Putamen (tissue), 1 donor: ENCODE data around the gene ANLN.

ENCODE experiments used
- DNase-seq: peaks from one replicate; pipeline ENCODE4 v3.0.0-alpha.2; 2016; ENCODE audit warnings: low spot score

ANLN gene, protein sequence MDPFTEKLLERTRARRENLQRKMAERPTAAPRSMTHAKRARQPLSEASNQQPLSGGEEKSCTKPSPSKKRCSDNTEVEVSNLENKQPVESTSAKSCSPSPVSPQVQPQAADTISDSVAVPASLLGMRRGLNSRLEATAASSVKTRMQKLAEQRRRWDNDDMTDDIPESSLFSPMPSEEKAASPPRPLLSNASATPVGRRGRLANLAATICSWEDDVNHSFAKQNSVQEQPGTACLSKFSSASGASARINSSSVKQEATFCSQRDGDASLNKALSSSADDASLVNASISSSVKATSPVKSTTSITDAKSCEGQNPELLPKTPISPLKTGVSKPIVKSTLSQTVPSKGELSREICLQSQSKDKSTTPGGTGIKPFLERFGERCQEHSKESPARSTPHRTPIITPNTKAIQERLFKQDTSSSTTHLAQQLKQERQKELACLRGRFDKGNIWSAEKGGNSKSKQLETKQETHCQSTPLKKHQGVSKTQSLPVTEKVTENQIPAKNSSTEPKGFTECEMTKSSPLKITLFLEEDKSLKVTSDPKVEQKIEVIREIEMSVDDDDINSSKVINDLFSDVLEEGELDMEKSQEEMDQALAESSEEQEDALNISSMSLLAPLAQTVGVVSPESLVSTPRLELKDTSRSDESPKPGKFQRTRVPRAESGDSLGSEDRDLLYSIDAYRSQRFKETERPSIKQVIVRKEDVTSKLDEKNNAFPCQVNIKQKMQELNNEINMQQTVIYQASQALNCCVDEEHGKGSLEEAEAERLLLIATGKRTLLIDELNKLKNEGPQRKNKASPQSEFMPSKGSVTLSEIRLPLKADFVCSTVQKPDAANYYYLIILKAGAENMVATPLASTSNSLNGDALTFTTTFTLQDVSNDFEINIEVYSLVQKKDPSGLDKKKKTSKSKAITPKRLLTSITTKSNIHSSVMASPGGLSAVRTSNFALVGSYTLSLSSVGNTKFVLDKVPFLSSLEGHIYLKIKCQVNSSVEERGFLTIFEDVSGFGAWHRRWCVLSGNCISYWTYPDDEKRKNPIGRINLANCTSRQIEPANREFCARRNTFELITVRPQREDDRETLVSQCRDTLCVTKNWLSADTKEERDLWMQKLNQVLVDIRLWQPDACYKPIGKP

GRCh38 chr7:36389371-36390198 lies at the start of gene ANLN:
Gene ANLN, plus strand, starts transcription at chr7:36389862. Its CDS starts 165 bp downstream, at chr7:36390027.
- peak; percentile 94 for DNase-seq

- DNase-seq = no peak
Observed at GRCh38 chr7:36343548-36343947, 46.1 kb upstream of the ANLN start.

- DNase-seq = no peak
Observed at GRCh38 chr7:36344622-36345021, 45.0 kb upstream of the ANLN start.

DNA sequence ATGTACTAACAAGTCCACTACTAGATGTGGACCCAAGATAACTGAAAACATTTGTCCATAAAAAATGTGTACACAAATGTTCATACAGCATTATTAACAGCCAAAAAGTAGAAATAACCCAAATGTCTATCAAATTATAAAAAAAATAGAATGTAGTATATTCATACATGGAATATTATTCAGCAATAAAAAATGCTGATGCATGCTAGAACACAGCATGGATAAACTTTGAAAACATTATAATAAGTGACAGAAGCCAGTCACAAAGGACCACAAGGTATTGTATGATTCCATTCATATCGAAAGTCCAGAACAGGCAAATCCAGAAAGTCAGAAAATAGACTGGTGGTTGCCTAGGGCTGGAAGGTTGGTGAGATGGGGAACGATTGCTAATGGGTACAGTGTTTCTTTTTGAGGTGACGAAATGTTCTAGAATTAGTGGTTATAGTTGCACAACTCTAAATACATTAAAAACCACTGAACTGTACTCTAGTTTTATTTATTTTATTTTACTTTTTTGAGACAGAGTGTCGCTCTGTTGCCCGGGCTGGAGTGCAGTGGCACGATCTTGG lies 43.3 kb upstream of the ANLN start:
- DNase-seq = no peak

DNA sequence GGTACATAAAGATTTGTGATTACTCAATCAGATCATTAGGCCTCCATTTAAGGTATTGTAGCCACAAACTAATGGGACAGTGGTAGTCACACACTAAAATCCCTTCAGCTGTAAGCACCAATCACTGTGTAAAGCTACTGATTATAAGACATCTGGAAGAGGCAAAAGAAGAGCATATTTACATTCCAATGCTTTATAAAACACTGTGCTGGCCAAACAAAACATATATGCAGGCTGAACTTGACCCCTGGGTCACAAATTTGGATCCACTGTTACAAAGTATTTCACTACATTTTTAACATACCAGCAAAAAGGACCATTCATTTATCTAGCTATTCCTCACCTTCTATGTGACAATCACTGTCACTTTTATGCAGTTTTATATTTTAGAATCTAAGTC lies 41.4 kb upstream of the ANLN start:
- no peak for DNase-seq

- no peak for DNase-seq
Observed at GRCh38 chr7:36348771-36349170, 40.9 kb upstream of the ANLN start.

DNA sequence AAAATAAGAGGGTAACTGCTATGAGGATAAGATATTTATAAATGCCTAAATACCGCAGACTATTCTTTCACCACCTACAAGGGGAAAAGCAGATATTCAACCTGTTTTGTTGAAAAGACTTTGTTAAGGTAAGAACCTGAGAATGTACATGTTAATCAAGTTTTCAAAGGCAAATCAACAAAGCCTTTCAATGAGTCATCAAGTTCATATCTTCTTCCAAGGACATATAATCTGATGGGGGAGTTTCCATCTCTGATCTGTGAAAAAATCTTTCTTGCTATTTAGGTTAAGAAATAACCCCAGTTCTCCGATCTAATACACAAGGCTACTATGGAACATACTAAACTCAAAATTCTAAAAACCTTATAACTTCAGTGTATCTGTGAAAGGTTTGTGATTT lies 40.0 kb upstream of the ANLN start:
- DNase-seq = no peak

- no peak for DNase-seq
Observed at GRCh38 chr7:36355490-36355889, 34.2 kb upstream of the ANLN start.

GRCh38 chr7:36357054-36357453 lies 32.6 kb upstream of the ANLN start:
- DNase-seq = no peak

DNA sequence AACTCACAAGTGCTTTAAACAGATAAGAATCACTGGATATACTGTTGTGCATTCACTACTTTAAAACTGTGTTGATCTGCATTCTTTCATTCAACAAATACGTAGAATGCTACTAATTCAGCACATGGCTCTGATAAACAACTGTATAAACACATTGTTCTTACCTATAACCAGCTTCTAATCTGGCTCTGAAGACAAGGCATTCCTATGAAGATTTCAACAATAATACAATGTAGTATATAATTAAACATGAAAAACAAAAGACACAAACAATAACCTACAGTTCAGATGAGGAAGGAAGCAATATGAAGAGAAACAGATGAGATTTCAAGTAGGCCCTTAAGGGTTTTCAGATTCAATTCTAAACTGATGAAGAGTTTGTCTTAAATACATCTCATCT lies 31.1 kb upstream of the ANLN start:
- no peak for DNase-seq

GRCh38 chr7:36360244-36360643 lies 29.4 kb upstream of the ANLN start:
- peak; percentile 54 for DNase-seq

DNA sequence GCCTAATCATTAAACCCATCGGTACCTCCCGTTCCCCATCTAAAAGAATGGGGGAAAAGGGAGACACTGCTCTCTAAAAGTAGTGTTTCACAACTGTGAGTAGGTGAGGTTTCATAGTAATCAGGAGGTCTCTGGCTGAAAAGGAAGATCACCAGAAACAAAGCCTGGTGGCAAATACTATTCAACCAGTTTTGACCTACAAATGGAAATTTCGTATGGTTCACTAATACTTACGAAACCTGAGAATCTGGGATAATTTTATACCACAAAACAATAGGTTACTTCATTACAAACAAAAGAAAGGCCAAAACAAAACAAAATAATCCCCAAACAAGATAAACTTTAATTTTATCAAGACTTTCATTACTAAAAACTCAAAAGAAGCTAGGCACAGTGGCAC lies 28.4 kb upstream of the ANLN start:
- no peak for DNase-seq

GRCh38 chr7:36363515-36363914 lies 26.1 kb upstream of the ANLN start:
- no peak for DNase-seq

DNA sequence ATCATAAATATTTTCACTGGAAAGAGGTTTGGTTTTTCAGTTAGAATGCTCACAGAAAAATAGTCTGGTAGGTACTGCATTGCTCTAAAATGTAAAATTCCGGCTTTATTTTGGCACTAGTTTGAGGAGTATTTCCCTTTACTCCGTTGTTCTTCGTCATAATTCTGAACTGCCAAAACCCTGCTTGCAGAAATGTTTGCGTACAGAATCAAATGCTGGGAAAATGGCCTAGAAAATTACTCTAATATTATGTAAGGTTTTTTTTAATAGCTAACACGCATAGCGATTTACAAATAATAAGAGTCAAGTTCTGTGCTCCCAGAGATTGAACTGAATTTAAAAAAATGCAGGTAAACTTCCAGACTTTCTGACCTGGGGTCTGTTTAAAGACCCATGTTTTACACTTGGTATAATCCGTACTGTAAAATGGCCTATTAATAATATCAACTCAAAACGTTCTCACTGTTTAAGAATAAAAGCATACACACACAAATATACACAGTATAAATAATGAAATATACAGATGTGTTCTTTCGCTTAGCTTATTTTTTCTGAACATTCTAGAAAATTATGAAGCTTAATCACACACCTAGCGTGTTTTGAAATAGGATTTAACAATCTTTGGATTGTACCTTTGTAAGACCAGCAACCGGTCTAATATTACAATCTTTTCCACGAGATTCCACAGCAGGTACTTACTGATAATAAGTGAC lies 23.5 kb upstream of the ANLN start:
- no peak for DNase-seq

GRCh38 chr7:36366718-36367560 lies 22.7 kb upstream of the ANLN start:
- DNase-seq = peak; percentile 90

DNA sequence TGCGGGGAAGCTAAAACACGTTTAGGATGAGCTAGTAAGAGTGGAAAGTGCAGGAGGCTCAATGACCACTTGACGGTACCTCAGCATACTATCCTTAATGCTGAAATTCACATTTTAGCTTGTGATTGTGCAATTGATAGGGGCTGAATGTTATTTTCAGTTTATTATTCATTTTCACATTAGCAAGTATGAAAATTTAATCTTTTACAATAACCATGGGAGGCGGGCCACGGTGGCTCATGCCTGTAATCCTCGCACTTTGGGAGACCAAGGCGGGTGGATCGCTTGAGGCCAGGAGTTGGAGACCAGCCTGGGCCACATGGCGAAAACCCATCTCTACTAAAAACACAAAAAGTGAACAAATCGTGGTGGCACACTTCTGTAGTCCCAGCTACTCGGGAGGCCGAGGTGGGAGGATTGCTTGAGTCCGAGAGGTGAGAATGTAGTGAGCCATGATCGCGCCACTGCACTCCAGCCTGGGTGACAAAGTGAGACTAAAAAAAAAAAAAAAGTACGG lies 22.0 kb upstream of the ANLN start:
- no peak for DNase-seq

GRCh38 chr7:36368496-36368895 lies 21.2 kb upstream of the ANLN start:
- no peak for DNase-seq

DNA sequence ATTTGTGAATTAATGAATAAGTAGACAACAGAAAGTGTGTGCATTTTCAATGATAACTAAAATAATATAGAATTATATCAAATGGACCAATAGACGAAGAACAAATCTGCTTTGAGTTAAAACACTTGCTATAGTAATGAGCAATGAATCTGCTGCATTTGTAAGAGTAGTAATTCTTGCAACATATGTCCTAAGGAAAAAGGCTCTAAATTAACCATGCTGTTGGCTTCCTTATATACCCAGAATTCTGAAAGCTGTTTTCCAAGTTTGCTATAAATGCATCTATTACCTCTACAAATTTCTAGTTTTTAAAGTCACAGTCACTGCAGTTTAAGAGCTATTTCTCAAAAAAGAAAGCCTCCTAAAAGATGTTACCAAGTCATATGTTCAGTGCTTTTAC lies 20.5 kb upstream of the ANLN start:
- no peak for DNase-seq

DNA sequence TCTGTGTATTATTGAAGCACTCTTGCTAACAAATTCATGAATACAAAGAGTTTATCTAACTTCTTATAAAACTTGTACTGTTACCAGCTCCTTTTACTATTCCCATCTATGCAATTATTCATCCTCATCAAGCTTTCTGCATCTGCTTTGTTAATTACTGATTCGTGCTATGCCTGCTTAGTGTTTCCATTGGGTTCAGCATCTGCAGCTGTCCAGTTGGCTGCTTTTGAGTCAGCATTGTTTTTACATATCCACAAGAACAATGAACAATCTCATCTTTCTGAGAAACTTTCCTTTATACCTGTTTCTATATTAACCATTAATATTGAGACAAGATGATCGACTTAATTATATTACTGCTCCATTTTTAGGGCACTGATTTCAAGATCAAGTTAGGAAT lies 19.6 kb upstream of the ANLN start:
- peak; percentile 69 for DNase-seq

GRCh38 chr7:36372156-36372555 lies 17.5 kb upstream of the ANLN start:
- DNase-seq = no peak
